DOHH2 (cell line): ENCODE results near the gene CENPP.

Source experiments
- CTCF ChIP-seq: fragments of 200-600 bp; sonication (generic); IDR thresholded peaks from one replicate; pipeline ENCODE4 v1.5.1; 2014; ENCODE audit warnings: antibody characterized with exemption, mild to moderate bottlenecking, low read depth, low read length; ENCODE audit not compliant: poor library complexity, severe bottlenecking
- EZH2phosphoT487 ChIP-seq: fragments of 200-600 bp; sonication (generic); IDR thresholded peaks from 2 replicates; pipeline ENCODE4 v1.6.1; 2017; ENCODE audit warnings: borderline replicate concordance, mild to moderate bottlenecking, antibody characterized with exemption, low read length, moderate library complexity, mixed read lengths

DNA sequence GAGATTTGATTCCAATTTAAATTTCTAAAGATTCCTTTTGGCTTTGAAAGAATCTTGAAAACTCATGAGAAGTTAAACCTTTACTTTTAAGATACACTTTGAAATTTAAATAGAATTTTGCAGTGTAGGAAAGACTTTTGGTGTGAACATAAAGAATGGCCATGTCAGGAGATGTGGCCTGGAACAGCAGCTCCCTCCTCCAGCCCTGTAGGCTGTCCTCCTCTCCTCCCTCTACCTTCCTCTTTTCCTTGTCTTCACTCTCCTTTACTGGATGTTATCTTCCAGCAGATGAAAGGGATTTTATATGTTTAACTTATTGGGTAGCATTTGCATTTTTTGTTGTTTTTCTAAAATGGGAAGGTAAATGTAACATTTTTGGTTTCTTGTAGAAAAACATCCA, 137.6 kb downstream of the CENPP start:
- TF ChIP-seq CTCF: no peak
- TF ChIP-seq EZH2phosphoT487: no peak
